HepG2 (cell line): Measurements from ENCODE around the gene TOM1L2. TPM values are rescaled to one million over a fixed set of nuclear protein-coding genes. Genes with fewer than 3 reads are reported as not detected.

Experiments used
- ATAC-seq: fragments of 200-7000 bp; cut with Tn5 transposase; 3 replicates; pipeline ENCODE4 v1.9.1; 2020; ENCODE audit warnings: mild to moderate bottlenecking, moderate library complexity
- BruUV-seq: library from RNA; stranded (reverse); fragments of 400-500 nt; replicated peaks from 2 replicates; lab custom pipeline; 2021; lab: Mats Ljungman, UMichigan
- CTCF ChIA-PET: fragments of 300-600 bp; formaldehyde crosslinking; extraction: SDS; loops from one replicate; lab custom pipeline; 2021; ENCODE audit warnings: low total read pairs, inconsistent platforms, low intra/inter-chr PET ratio; lab: Yijun Ruan, JAX
- POLR2A ChIA-PET: fragments of 350-600 bp; sonication (Branson Sonifier 250); formaldehyde crosslinking; loops from one replicate; lab custom pipeline; 2020; ENCODE audit warnings: antibody characterized with exemption, inconsistent platforms; lab: Yijun Ruan, JAX
- DNase-seq: peaks from one replicate; pipeline ENCODE4 v3.0.0-alpha.2; 2015; ENCODE audit warnings: low spot score
- FAIRE-seq: peaks from 3 replicates; lab custom pipeline; 2011; peaks lifted over from hg19 to GRCh38; lab: Jason Lieb, UNC
- H2AFZ ChIP-seq: one replicate; pipeline ENCODE4 v1.6.1; 2011; ENCODE audit warnings: low read length, inconsistent platforms
- H3K27ac ChIP-seq: fragments of 300-600 bp; 3 replicates; pipeline ENCODE4 v1.8.0; 2011; ENCODE audit warnings: mixed run types, mild to moderate bottlenecking, mixed read lengths, low read length, inconsistent platforms; ENCODE audit not compliant: insufficient read depth; ENCODE audit errors: extremely low read length
- H3K27me3 ChIP-seq, 2 experiments: fragments of 200-600 bp in 1 of 2; 2 replicates in 1 of 2; 3 replicates in 1 of 2; pipeline versions ENCODE4 v1.6.0 to v1.8.0; 2011; ENCODE audit warnings: low read length in 2 of 2, mild to moderate bottlenecking in 2 of 2, moderate library complexity in 2 of 2, inconsistent platforms in 1 of 2; ENCODE audit not compliant: insufficient read depth in 2 of 2, control insufficient read depth in 1 of 2
- H3K36me3 ChIP-seq, 2 experiments: fragments of 200-600 bp in 1 of 2; replicated peaks in 1 of 2; 2 replicates in 1 of 2; 3 replicates in 1 of 2; pipeline versions ENCODE4 v1.5.1 to v1.8.0; 2011; ENCODE audit warnings: low read length in 2 of 2, inconsistent platforms in 1 of 2; ENCODE audit not compliant: insufficient read depth in 2 of 2, control insufficient read depth in 1 of 2
- H3K4me1 ChIP-seq: 2 replicates; pipeline ENCODE4 v1.5.1; 2012; ENCODE audit warnings: low read length, inconsistent platforms; ENCODE audit not compliant: insufficient read depth
- H3K4me2 ChIP-seq: 2 replicates; pipeline ENCODE4 v1.6.0; 2011; ENCODE audit warnings: low read depth, low read length, inconsistent platforms
- H3K4me3 ChIP-seq, 3 experiments: fragments of 200-600 bp in 1 of 3; sonication (generic), shearing (Covaris generic) in 1 of 3; replicated peaks in 1 of 3; 2 replicates each; pipeline ENCODE4 v1.5.1; 2011 to 2016; ENCODE audit warnings: low read length in 3 of 3, inconsistent platforms in 2 of 3, low read depth in 2 of 3, mild to moderate bottlenecking in 2 of 3, control low read depth in 1 of 3, mixed read lengths in 1 of 3; ENCODE audit not compliant: insufficient read depth in 1 of 3
- H3K79me2 ChIP-seq: one replicate; pipeline ENCODE4 v1.6.1; 2011; ENCODE audit warnings: low read length, inconsistent platforms; ENCODE audit not compliant: insufficient read depth
- H3K9ac ChIP-seq: 2 replicates; pipeline ENCODE4 v1.6.0; 2011; ENCODE audit warnings: mild to moderate bottlenecking, low read depth, low read length, inconsistent platforms; ENCODE audit not compliant: insufficient read depth
- H3K9me3 ChIP-seq: 2 replicates; pipeline ENCODE4 v1.5.1; 2012; ENCODE audit warnings: mild to moderate bottlenecking, low read length
- H4K20me1 ChIP-seq: 2 replicates; pipeline ENCODE4 v1.6.0; 2011; ENCODE audit warnings: inconsistent platforms, mild to moderate bottlenecking, low read length, moderate library complexity; ENCODE audit not compliant: insufficient read depth
- BORCS8-MEF2B ChIP-seq: sonication (generic); formaldehyde crosslinking; IDR thresholded peaks from 2 replicates; pipeline ENCODE4 v1.8.0; 2022; ENCODE audit warnings: mild to moderate bottlenecking, missing genetic modification reagents
- CHD2 ChIP-seq: IDR thresholded peaks from 2 replicates; pipeline ENCODE4 v1.6.1; 2011; ENCODE audit warnings: low read depth, low read length, improper control_type of control experiment
- NR2C2 ChIP-seq: sonication (generic); formaldehyde crosslinking; IDR thresholded peaks from 2 replicates; pipeline ENCODE4 v1.4.0; 2020; ENCODE audit warnings: missing genetic modification reagents, mild to moderate bottlenecking, moderate library complexity, borderline replicate concordance
- POGZ ChIP-seq: sonication (generic); formaldehyde crosslinking; IDR thresholded peaks from 2 replicates; pipeline ENCODE4 v1.4.0; 2020; ENCODE audit warnings: mild to moderate bottlenecking, missing genetic modification reagents
- RELA ChIP-seq: sonication (generic); formaldehyde crosslinking; IDR thresholded peaks from 2 replicates; pipeline ENCODE4 v1.4.0; 2020; ENCODE audit warnings: missing genetic modification reagents
- SIN3A ChIP-seq: IDR thresholded peaks from 2 replicates; pipeline ENCODE4 v1.6.1; 2011; ENCODE audit warnings: low read depth, mild to moderate bottlenecking, control low read depth, low read length, borderline replicate concordance
- SNAI1 ChIP-seq: sonication (generic); formaldehyde crosslinking; IDR thresholded peaks from 2 replicates; pipeline ENCODE4 v1.5.0; 2020; ENCODE audit warnings: mild to moderate bottlenecking, missing genetic modification reagents, borderline replicate concordance
- TEF ChIP-seq: sonication (generic); formaldehyde crosslinking; IDR thresholded peaks from 2 replicates; pipeline ENCODE4 v1.5.0; 2020; ENCODE audit warnings: missing genetic modification reagents
- YEATS2 ChIP-seq: sonication (generic); formaldehyde crosslinking; IDR thresholded peaks from 2 replicates; pipeline ENCODE4 v1.4.0; 2020; ENCODE audit warnings: missing genetic modification reagents, borderline replicate concordance
- ZNF274 ChIP-seq: sonication (generic); formaldehyde crosslinking; IDR thresholded peaks from 2 replicates; pipeline ENCODE4 v1.5.1; 2020; ENCODE audit warnings: mild to moderate bottlenecking, missing genetic modification reagents
- ZNF468 ChIP-seq: sonication (generic); formaldehyde crosslinking; IDR thresholded peaks from 2 replicates; pipeline ENCODE4 v1.8.0; 2022; ENCODE audit warnings: mild to moderate bottlenecking, moderate library complexity, missing genetic modification reagents
- ZNF749 ChIP-seq: sonication (generic); formaldehyde crosslinking; IDR thresholded peaks from 2 replicates; pipeline ENCODE4 v1.8.0; 2022; ENCODE audit warnings: mild to moderate bottlenecking, missing genetic modification reagents, moderate library complexity, borderline replicate concordance
- ZNF850 ChIP-seq: sonication (generic); formaldehyde crosslinking; conservative IDR thresholded peaks from 2 replicates; pipeline ENCODE4 v1.9.0; 2021; ENCODE audit warnings: mild to moderate bottlenecking, missing genetic modification reagents
- WGBS: methylation state at CpG from one replicate; pipeline ENCODE4 v1.1.6; 2017; ENCODE audit warnings: low lambda C conversion rate; 5-methylcytosine and 5-hydroxymethylcytosine counted together
- in situ Hi-C: cut with HindIII; loops from 2 replicates; pipeline ENCODE4 v1.10.0; 2017; ENCODE audit warnings: low pct_unique_long_range_greater_than_20kb; ENCODE audit not compliant: extremely low pct_ligation_motif_present
- intact Hi-C: fragments of 100-400 bp; cut with micrococcal nuclease; formaldehyde crosslinking; loops from one replicate; pipeline ENCODE4 v1.10.0; 2022; ENCODE audit not compliant: unreplicated experiment
- polyA plus RNA-seq, 8 experiments: library from polyadenylated mRNA; depleted of rRNA in 3 of 8; stranded (reverse) in 7 of 8; unstranded in 1 of 8; fragments of >200 nt; fragmentation: Illumina TruSeq in 4 of 8; extraction: Trizol in 4 of 8; gene quantifications; 2 replicates each; pipeline versions ENCODE4 v1.2.1 to v1.2.3, GENCODE V29; 2011 to 2016; ENCODE audit warnings: low read depth in 4 of 8, missing spikeins in 1 of 8, mixed read lengths in 1 of 8; ENCODE audit not compliant: insufficient read depth in 1 of 8
- total RNA-seq, 5 experiments: library from RNA; depleted of rRNA; stranded (reverse); fragments of >200 nt; fragmentation: Illumina TruSeq; extraction: Trizol; gene quantifications; 2 replicates each; pipeline ENCODE4 v1.2.3, GENCODE V29; 2016; ENCODE audit warnings: low read depth in 1 of 5
- TF ChIP-seq, protein P1 (sequence below): sonication (generic); formaldehyde crosslinking; IDR thresholded peaks from 2 replicates; pipeline ENCODE4 v1.4.0; 2020; ENCODE audit warnings: missing genetic modification reagents, borderline replicate concordance
- TF ChIP-seq, protein P2 (sequence below): IDR thresholded peaks from 2 replicates; pipeline ENCODE4 v1.6.1; 2012; ENCODE audit warnings: low read length, improper control_type of control experiment
- TF ChIP-seq, protein P3 (sequence below): sonication (generic); formaldehyde crosslinking; IDR thresholded peaks from 2 replicates; pipeline ENCODE4 v1.8.1; 2023; ENCODE audit warnings: mild to moderate bottlenecking, inconsistent platforms, moderate library complexity, missing genetic modification reagents, borderline replicate concordance

TOM1L2 gene
- total and polyA plus RNA-seq, 2 of the 13 experiments (the other 11 are each of a cell fraction or from before 2014, with no cell fraction given) = 4.7 to 7.4 TPM

DNA sequence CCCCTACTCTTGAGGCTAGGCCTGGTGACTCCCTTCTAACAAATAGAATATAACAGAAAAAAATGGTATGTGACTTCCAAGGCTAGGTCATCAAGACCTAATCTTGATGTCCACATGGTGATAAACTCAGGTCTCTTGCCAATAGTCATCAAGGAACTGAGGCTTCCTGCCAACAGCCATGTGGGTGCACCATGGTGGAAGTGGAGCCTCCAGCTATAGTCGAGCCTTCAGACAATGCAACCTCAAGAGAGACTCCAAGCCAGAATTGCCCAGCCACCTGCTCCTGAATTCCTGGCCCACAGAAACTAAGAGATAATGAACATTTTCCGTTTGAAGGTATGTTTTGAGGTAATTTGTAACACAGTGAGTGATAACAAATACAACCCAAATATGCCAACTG lies 79.5 kb downstream of the TOM1L2 start (continued):
- TF ChIP-seq, protein P1, sequence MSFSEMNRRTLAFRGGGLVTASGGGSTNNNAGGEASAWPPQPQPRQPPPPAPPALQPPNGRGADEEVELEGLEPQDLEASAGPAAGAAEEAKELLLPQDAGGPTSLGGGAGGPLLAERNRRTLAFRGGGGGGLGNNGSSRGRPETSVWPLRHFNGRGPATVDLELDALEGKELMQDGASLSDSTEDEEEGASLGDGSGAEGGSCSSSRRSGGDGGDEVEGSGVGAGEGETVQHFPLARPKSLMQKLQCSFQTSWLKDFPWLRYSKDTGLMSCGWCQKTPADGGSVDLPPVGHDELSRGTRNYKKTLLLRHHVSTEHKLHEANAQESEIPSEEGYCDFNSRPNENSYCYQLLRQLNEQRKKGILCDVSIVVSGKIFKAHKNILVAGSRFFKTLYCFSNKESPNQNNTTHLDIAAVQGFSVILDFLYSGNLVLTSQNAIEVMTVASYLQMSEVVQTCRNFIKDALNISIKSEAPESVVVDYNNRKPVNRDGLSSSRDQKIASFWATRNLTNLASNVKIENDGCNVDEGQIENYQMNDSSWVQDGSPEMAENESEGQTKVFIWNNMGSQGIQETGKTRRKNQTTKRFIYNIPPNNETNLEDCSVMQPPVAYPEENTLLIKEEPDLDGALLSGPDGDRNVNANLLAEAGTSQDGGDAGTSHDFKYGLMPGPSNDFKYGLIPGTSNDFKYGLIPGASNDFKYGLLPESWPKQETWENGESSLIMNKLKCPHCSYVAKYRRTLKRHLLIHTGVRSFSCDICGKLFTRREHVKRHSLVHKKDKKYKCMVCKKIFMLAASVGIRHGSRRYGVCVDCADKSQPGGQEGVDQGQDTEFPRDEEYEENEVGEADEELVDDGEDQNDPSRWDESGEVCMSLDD = no peak
- TF ChIP-seq YEATS2 (no peak), NR2C2 (CRISPR knock-in tag) (no peak)

- H3K27me3 ChIP-seq = no peaks in the 10 kb centered on the region
- no peaks in the 10 kb centered on the region for H3K9me3 ChIP-seq
- intact Hi-C loops (loop anchor here (5.0 kb wide), 1 partner anchor 140 kb away; no protein-coding TSS in a partner anchor), in situ Hi-C loops (loop anchor here (10.0 kb wide), 1 partner anchor 143 kb away; the partner anchor contains the start of genes ATPAF2 and GID4)
- no peak overlapping the region for H3K9ac ChIP-seq
- H3K4me1 ChIP-seq = peaks cover 12% of the 10 kb centered on the region
- no peak overlapping the region for H3K27ac ChIP-seq
- no peaks in the 10 kb centered on the region for H3K36me3 ChIP-seq
- BruUV-seq = no TSS peak
- H2AFZ ChIP-seq = no peak overlapping the region
- H3K4me2 ChIP-seq = no peak overlapping the region
- ChIA-PET CTCF (interaction anchor here (1.5 to 2.9 kb wide), 4 partner anchors 27 to 141 kb away, joined by 4 to 53 read pairs (median 10); no protein-coding TSS in a partner anchor), POLR2A (interaction anchor here (1.6 kb wide), 1 partner anchor 27 kb away, joined by 8 read pairs; no protein-coding TSS in a partner anchor)
- no peaks in the 10 kb centered on the region for H4K20me1 ChIP-seq
- H3K79me2 ChIP-seq = no peaks in the 10 kb centered on the region
- WGBS = 96% methylated on average over 6 of the region's 6 CpGs
- DNase-seq (no peak), FAIRE-seq (no peak), ATAC-seq (no peak)
- no peak overlapping the region for H3K4me3 ChIP-seq
- no peak for TF ChIP-seq BORCS8-MEF2B
- no peak for TF ChIP-seq CHD2
- TF ChIP-seq ZNF274 (CRISPR knock-in tag) = no peak
- TF ChIP-seq TEF (CRISPR knock-in tag) = no peak
- no peak for TF ChIP-seq POGZ (CRISPR knock-in tag)
- no peak for TF ChIP-seq SNAI1 (CRISPR knock-in tag)
- TF ChIP-seq SIN3A = no peak
- TF ChIP-seq, protein P2, sequence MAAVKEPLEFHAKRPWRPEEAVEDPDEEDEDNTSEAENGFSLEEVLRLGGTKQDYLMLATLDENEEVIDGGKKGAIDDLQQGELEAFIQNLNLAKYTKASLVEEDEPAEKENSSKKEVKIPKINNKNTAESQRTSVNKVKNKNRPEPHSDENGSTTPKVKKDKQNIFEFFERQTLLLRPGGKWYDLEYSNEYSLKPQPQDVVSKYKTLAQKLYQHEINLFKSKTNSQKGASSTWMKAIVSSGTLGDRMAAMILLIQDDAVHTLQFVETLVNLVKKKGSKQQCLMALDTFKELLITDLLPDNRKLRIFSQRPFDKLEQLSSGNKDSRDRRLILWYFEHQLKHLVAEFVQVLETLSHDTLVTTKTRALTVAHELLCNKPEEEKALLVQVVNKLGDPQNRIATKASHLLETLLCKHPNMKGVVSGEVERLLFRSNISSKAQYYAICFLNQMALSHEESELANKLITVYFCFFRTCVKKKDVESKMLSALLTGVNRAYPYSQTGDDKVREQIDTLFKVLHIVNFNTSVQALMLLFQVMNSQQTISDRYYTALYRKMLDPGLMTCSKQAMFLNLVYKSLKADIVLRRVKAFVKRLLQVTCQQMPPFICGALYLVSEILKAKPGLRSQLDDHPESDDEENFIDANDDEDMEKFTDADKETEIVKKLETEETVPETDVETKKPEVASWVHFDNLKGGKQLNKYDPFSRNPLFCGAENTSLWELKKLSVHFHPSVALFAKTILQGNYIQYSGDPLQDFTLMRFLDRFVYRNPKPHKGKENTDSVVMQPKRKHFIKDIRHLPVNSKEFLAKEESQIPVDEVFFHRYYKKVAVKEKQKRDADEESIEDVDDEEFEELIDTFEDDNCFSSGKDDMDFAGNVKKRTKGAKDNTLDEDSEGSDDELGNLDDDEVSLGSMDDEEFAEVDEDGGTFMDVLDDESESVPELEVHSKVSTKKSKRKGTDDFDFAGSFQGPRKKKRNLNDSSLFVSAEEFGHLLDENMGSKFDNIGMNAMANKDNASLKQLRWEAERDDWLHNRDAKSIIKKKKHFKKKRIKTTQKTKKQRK = no peak
- TF ChIP-seq ZNF468 (CRISPR knock-in tag) = no peak
- TF ChIP-seq RELA = no peak
- no peak for TF ChIP-seq ZNF850 (CRISPR knock-in tag)
- TF ChIP-seq, protein P3, sequence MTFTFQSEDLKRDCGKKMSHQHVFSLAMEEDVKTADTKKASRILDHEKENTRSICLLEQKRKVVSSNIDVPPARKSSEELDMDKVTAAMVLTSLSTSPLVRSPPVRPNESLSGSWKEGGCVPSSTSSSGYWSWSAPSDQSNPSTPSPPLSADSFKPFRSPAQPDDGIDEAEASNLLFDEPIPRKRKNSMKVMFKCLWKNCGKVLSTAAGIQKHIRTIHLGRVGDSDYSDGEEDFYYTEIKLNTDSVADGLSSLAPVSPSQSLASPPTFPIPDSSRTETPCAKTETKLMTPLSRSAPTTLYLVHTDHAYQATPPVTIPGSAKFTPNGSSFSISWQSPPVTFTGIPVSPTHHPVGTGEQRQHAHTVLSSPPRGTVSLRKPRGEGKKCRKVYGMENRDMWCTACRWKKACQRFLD (CRISPR knock-in tag) = no peak
- no peak for TF ChIP-seq ZNF749
Measured at GRCh38 chr17:17892009-17892408, 80.2 kb downstream of the TOM1L2 start.
